ENCODE measurements around the gene C16orf82.

Gene C16orf82

GRCh38 chr16:27096375-27096774, 29.6 kb downstream of the C16orf82 start:
- DNase-seq: no peak

GRCh38 chr16:27097800-27098230, 31.1 kb downstream of the C16orf82 start:
- DNase-seq: no peak

GRCh38 chr16:27098366-27099049, 31.8 kb downstream of the C16orf82 start:
- no peak for DNase-seq

- no peak for DNase-seq
These were observed 36.2 kb downstream of the C16orf82 start for GRCh38 chr16:27102701-27103575.

GRCh38 chr16:27103954-27104353, 37.2 kb downstream of the C16orf82 start:
- no peak for DNase-seq

GRCh38 chr16:27106305-27106704, 39.6 kb downstream of the C16orf82 start:
- no peak for DNase-seq

GRCh38 chr16:27107185-27107592, 40.5 kb downstream of the C16orf82 start:
- no peak for DNase-seq

GRCh38 chr16:27108051-27108770, 41.5 kb downstream of the C16orf82 start:
- DNase-seq: no peak

- no peak for DNase-seq
These were observed 42.3 kb downstream of the C16orf82 start for GRCh38 chr16:27108826-27109665.

- DNase-seq: no peak
These were observed 43.2 kb downstream of the C16orf82 start for GRCh38 chr16:27109666-27110523.

- no peak for DNase-seq
These were observed 43.8 kb downstream of the C16orf82 start for GRCh38 chr16:27110524-27110896.

GRCh38 chr16:27111486-27111885, 44.8 kb downstream of the C16orf82 start:
- DNase-seq: no peak

GRCh38 chr16:27112093-27112811, 45.5 kb downstream of the C16orf82 start:
- no peak for DNase-seq

GRCh38 chr16:27113341-27113841, 46.7 kb downstream of the C16orf82 start:
- no peak for DNase-seq

- DNase-seq: no peak
These were observed 47.3 kb downstream of the C16orf82 start for GRCh38 chr16:27114006-27114405.

- no peak for DNase-seq
These were observed 51.8 kb downstream of the C16orf82 start for GRCh38 chr16:27118526-27118925.
